Muscle of arm (tissue), 12 donors: Measurements from ENCODE around the gene DDX39B. TPM values are rescaled to one million over a fixed set of nuclear protein-coding genes. Genes with fewer than 3 reads are reported as not detected.

Experiments used
- DNase-seq: peaks from one replicate; pipeline ENCODE4 v3.0.0-alpha.2; 2013
- polyA plus RNA-seq, 12 donors: library from polyadenylated mRNA; unstranded; fragments of 120-200 nt; gene quantifications; one replicate each; pipeline ENCODE4 v1.2.1, GENCODE V29; 2013; ENCODE audit not compliant: insufficient read length in 12 of 12

Gene DDX39B
- polyA plus RNA-seq, 12 donors, result 312 to 457 (median 352) TPM; not detected in 1

DNA sequence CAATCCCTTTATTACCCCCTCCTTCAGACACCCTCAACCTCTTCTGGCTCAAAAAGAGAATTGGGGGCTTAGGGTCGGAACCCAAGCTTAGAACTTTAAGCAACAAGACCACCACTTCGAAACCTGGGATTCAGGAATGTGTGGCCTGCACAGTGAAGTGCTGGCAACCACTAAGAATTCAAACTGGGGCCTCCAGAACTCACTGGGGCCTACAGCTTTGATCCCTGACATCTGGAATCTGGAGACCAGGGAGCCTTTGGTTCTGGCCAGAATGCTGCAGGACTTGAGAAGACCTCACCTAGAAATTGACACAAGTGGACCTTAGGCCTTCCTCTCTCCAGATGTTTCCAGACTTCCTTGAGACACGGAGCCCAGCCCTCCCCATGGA, 35.8 kb upstream of the DDX39B start:
- DNase-seq, result no peak

DNA sequence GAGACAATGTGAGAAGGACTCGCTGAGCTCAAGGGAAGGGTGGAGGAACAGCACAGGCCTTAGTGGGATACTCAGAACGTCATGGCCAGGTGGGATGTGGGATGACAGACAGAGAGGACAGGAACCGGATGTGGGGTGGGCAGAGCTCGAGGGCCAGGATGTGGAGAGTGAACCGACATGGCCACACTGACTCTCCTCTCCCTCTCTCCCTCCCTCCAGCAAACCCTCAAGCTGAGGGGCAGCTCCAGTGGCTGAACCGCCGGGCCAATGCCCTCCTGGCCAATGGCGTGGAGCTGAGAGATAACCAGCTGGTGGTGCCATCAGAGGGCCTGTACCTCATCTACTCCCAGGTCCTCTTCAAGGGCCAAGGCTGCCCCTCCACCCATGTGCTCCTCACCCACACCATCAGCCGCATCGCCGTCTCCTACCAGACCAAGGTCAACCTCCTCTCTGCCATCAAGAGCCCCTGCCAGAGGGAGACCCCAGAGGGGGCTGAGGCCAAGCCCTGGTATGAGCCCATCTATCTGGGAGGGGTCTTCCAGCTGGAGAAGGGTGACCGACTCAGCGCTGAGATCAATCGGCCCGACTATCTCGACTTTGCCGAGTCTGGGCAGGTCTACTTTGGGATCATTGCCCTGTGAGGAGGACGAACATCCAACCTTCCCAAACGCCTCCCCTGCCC, 35.2 kb upstream of the DDX39B start:
- DNase-seq, result no peak

DNA sequence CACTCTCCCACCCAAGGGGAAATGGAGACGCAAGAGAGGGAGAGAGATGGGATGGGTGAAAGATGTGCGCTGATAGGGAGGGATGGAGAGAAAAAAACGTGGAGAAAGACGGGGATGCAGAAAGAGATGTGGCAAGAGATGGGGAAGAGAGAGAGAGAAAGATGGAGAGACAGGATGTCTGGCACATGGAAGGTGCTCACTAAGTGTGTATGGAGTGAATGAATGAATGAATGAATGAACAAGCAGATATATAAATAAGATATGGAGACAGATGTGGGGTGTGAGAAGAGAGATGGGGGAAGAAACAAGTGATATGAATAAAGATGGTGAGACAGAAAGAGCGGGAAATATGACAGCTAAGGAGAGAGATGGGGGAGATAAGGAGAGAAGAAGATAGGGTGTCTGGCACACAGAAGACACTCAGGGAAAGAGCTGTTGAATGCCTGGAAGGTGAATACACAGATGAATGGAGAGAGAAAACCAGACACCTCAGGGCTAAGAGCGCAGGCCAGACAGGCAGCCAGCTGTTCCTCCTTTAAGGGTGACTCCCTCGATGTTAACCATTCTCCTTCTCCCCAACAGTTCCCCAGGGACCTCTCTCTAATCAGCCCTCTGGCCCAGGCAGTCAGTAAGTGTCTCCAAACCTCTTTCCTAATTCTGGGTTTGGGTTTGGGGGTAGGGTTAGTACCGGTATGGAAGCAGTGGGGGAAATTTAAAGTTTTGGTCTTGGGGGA, 34.3 kb upstream of the DDX39B start:
- DNase-seq, result no peak

DNA sequence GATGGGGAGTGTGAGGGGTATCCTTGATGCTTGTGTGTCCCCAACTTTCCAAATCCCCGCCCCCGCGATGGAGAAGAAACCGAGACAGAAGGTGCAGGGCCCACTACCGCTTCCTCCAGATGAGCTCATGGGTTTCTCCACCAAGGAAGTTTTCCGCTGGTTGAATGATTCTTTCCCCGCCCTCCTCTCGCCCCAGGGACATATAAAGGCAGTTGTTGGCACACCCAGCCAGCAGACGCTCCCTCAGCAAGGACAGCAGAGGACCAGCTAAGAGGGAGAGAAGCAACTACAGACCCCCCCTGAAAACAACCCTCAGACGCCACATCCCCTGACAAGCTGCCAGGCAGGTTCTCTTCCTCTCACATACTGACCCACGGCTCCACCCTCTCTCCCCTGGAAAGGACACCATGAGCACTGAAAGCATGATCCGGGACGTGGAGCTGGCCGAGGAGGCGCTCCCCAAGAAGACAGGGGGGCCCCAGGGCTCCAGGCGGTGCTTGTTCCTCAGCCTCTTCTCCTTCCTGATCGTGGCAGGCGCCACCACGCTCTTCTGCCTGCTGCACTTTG, 33.6 kb upstream of the DDX39B start, which contains the start of gene TNF:
TSS of gene TNF (plus strand) at position 231 of the 567 bp plus-strand sequence. CDS start at position 408, 177 bp downstream.
- peak; percentile 32 for DNase-seq

GRCh38 chr6:31574106-31575061, 32.6 kb upstream of the DDX39B start:
- no peak for DNase-seq

DNA sequence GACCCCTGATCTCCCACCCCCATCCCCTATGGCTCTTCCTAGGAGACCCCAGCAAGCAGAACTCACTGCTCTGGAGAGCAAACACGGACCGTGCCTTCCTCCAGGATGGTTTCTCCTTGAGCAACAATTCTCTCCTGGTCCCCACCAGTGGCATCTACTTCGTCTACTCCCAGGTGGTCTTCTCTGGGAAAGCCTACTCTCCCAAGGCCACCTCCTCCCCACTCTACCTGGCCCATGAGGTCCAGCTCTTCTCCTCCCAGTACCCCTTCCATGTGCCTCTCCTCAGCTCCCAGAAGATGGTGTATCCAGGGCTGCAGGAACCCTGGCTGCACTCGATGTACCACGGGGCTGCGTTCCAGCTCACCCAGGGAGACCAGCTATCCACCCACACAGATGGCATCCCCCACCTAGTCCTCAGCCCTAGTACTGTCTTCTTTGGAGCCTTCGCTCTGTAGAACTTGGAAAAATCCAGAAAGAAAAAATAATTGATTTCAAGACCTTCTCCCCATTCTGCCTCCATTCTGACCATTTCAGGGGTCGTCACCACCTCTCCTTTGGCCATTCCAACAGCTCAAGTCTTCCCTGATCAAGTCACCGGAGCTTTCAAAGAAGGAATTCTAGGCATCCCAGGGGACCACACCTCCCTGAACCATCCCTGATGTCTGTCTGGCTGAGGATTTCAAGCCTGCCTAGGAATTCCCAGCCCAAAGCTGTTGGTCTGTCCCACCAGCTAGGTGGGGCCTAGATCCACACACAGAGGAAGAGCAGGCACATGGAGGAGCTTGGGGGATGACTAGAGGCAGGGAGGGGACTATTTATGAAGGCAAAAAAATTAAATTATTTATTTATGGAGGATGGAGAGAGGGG, 31.7 kb upstream of the DDX39B start:
- no peak for DNase-seq

- no peak for DNase-seq
These were observed 30.5 kb upstream of the DDX39B start, which contains the start of gene LTA for GRCh38 chr6:31572041-31572911. Gene LTA, plus strand, starts transcription at chr6:31572289. Its CDS starts 454 bp downstream, at chr6:31572743.

GRCh38 chr6:31569861-31570536, 28.2 kb upstream of the DDX39B start:
- no peak for DNase-seq

- no peak for DNase-seq
These were observed 26.7 kb upstream of the DDX39B start for GRCh38 chr6:31568537-31568961.

DNA sequence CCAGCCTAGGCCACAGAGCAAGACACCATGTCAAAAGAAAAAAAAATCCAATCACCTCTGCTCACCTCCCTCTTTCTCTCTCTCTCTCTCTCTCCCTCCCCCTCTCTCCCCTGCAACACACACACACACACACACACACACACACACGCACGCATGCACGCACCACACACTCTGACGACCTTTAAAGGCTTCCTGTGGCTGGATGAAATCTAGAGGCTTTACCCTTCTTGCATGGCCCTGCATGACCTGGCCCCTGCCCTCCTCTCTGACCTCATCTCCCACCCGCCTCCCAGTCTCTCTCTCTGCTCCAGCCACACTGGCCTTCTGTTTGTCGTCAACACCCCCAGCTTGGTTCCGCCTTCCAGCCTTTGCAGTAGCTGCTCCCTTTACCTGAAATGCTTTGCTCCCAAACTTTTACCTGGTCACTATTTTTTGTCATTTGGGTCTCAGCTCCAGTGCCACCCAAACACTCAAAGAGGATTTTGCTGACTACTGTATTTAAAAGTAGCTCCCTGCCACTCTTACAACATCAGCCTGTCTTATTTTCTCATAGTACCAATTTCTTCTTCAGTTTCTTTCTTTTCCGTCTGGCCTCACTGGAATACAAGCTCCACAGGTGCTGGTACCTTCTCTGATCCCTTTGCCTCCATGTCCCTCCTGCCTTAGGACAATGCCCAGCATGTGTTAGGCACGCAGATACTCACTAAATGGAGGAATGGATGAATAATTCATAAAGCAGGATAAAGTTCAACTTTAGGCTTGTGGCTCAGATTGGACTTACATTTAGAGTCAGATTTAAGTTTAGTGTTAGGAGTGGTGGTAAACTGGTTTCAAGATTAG, 25.9 kb upstream of the DDX39B start:
- DNase-seq, result no peak

DNA sequence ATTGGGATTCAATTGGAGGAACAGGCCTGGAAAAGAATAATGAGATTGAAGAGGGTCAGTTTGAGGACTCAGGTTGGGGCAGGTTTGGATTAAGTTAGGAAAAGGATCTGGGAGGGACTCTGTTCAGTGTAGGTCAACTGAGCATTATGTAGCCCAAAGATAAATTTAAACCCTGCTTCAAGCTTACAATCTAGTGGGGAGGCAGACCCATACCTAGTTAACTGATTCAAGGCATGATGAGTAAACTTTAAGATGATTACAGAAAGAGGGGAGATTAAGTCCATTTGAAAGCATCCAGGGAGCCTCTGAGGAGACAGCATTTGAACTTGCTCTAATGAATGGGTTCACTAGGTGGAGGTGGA, 18.9 kb upstream of the DDX39B start:
- no peak for DNase-seq

DNA sequence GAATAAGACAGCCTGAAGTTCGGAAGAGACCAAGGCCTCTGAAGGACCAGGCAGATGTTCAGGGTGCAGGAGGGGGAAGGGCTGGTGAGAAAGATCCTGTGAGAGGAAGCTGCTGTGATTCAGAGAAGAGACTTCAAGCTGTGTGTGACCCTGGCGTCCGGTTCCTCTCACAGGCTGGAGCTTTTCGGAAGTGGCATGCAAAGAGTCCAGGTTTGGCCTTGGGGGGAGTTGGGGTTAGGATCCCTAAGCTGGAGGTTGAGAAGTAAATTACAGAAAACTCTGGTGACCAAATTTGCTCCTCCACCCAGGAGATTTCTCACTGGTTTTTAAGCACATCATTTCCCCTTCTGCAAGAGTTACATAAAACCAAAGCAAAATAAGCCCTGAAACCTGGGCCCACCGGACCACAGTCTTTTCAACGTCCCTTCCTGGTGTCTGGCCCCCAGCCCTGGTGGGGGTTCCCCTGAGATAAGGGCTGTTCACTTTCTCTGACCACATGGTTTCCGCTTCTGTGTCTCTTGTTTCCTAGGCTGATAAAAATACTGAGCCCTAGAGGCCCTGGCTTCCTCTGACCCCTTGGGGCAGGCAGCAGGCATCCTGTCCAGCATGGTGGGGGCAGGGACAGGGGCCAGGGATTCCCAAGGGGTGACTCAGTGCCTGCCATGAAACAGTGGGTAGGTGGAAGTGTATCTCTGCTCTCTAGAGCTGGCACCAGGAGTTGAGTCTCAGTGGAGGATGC, 18.3 kb upstream of the DDX39B start:
- DNase-seq, result no peak

GRCh38 chr6:31559606-31559957, 17.8 kb upstream of the DDX39B start:
- DNase-seq, result no peak

DNA sequence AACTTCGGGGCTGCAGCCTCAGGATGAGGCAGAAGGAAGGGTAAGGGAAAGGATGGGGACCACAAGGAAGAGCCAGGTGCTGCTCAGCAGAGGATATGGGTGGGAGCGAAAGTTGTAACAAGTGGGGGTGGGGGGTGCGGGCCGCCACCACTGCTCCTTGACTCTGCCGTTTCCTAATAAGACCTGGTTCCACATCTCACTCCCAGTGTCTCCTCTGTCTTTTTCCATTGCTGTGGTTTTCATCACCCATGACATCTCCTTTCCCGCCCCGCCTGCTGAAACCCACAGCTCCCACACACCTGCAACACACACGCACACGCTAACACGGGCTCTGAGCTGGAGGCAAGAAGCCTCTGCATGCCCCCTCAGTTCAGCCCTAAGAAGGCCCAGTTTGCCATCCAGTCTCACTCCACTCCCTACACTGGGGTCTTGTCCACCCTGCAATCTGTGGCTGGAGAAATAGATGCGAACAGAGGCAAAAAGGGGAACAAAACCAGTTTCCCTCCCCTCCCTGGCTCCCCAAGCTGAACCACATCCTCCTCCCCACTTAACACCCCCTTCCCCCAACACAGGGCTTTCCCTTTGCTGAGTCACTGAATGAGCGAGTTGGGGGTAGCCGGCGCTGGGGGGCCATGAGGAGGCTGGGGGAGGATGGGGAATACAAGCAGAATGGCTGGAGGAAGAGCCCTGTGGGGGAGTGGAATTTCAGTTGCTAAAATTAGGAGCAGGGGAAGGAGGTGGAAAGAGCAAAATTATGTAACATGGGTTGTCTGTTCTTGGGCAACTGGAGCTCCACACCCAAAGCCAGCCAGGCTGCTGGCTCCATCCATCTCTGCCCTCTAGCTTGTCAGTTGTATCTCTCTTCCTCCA, 17.1 kb upstream of the DDX39B start:
- no peak for DNase-seq

DNA sequence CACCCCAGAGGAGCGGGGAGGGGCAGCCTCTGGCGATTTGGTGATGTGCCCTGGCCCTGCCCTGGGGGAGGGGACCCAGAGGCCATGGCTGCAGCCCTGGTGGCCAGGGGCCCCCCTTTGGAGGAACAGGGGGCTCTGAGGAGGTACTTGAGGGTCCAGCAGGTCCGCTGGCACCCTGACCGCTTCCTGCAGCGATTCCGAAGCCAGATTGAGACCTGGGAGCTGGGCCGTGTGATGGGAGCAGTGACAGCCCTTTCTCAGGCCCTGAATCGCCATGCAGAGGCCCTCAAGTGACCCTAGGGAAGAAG, 16.5 kb upstream of the DDX39B start:
- DNase-seq, result no peak

DNA sequence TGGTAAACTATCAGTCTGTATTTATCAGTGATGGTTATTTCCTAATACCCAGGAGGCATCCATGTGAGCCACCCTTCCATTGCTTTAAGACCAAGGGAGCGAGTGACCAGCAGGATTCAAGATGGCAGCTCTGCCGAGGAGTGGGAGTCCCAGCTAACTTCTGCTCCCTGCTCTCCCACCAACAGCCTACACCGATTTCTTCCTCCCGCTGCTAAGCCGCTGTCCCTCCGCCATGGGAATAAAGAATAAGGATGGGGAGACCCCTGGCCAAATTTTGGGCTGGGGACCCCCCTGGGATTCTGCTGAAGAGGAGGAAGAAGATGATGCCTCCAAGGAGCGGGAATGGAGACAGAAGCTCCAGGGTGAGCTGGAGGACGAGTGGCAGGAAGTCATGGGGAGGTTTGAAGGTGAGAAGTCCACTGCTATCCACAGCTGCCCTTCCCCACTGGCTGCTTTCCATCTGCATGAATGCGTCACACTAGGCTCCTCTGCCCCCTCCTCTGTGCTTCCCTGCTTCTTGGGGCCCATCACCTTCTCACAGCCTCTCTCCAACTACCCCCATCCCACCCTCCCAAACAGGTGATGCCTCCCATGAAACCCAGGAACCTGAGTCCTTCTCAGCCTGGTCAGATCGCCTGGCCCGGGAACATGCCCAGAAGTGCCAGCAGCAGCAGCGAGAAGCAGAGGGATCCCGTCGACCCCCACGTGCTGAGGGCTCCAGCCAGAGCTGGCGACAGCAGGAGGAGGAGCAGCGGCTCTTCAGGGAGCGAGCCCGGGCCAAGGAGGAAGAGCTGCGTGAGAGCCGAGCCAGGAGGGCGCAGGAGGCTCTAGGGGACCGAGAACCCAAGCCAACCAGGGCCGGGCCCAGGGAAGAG, 15.9 kb upstream of the DDX39B start:
- DNase-seq, result no peak
